HG03103 (cell line): Measurements from ENCODE around the gene RAPGEF5.

Experiments used
- ATAC-seq: cut with Tn5 transposase; IDR thresholded peaks from one replicate; pipeline ENCODE4 v1.9.1; 2021; ENCODE audit warnings: low read depth; ENCODE audit not compliant: unreplicated experiment

Gene RAPGEF5

DNA sequence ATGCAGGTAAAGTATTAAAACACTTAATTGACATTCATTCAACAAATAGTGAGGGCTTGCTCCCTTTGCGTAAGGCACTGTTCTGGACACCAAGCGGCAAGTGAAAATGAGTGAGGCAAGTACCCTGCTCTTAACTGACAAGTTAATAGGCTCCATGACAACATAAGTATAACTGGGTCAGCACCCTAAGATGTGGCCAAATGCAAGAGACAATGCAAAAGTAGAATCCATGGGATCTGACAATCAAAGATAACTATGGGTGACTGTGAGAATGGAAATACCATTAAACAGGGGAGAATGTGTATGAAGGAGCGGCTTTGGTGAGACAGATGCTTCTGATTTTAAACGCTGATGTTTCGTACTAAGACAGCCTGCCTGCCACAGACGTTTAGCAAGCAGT, 160.5 kb downstream of the RAPGEF5 start:
- ATAC-seq, result no peak

DNA sequence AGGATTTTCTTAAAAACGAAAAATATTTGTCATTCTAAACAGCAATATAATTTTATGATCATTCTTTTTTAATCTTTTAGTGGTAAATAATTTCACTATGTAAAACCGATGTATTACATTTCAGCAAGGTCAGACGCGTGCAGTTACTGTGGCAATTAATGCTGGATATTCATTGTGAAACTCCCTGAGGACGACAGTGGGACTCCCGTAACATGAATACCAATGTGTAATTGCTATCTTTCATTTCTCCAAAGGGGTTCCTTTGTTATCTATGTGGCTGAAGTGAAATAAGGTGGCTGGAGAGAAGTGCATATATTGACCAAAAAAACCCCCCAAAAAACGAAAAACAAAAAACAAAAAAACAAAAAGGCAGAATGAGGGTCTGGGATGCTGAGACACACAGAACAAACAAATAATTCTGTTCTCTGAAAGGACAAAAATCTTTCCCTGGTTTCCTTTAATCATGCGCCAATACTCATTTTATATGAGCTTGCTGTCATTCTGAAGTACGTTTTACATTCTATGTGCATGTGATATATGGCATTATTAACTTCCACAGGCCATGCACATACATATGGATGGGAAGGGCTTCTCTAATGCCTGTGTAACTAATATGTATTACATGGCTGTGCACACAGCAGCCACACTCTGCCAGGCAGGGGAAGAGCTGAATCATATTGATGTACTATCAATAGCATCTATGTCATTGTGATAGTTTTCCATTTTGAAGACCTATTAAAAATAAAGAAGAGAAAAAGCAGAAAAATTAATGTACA, 161.4 kb downstream of the RAPGEF5 start:
- no peak for ATAC-seq

DNA sequence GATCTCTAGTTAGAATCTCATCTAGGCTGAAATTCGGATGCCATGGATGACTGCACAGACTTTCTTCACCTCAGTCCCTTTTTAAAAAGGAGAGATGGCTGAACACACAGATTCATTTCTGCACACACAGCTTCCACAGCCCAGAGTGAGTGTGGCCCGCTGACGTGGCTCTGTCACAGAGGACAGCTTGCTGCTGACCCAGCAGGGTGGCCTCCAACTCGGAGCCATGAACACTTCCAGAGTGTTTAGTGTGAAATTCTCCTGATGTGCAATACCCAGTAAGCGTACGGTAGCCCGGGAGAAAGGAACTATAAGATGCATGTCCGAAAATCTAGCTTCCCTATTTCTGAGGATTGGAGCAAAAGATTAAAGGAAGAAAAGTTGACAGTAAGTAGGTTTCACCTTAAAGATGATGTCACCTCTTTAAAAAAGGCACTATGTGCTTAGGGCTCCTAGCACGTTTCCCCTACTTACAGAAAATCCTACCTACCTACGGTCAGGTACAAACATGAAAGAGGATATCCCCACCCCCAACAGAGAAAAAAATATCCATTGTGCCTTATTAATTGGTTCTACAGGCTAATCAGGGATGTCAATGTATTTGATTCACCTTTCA, 162.2 kb downstream of the RAPGEF5 start:
- ATAC-seq, result no peak

DNA sequence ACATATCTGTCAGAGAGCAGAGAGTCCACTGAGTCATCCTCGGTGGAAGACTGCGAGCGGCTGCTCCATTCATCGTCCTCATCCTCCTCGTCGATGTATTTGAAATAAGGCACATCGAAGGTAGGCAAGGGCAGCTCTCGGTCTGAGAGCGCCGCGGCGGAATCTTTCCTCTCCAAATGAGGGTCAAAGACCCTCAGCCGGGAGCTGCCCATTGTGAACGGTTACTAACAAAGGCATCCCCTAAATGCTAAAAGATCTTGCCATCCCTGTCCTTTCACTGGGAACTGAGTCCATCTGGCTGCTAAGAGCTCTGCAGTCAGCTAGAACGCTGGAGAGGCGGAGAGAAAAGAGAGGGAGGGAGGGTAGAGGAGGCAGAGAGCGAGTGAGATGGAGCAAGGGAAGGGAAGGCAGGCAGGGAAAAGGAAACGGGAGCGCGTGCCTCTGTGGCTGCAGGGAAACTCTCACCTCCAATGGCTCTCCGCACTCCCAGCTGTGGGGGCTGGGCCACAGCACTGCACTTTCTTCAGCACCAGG, 163.4 kb downstream of the RAPGEF5 start:
- no peak for ATAC-seq

DNA sequence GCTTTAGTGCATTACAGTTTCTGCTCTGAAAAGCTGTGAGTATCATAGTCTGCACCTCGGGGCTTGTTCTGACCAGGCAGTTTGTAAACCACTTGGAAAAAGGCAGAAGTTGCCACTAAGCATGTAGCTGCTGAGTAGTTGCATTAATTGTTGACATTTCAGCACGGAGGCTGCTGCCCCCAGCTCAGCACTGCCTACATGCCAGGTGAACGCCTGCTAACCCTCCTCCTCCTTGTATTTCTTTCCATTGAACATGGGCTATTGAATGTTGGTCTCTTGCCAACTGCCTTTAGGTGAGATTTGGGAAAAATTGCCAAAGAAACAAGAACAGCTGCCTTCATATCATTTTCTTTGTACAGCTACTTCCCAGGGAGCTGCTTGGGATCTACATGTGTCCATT, 164.2 kb downstream of the RAPGEF5 start:
- no peak for ATAC-seq

DNA sequence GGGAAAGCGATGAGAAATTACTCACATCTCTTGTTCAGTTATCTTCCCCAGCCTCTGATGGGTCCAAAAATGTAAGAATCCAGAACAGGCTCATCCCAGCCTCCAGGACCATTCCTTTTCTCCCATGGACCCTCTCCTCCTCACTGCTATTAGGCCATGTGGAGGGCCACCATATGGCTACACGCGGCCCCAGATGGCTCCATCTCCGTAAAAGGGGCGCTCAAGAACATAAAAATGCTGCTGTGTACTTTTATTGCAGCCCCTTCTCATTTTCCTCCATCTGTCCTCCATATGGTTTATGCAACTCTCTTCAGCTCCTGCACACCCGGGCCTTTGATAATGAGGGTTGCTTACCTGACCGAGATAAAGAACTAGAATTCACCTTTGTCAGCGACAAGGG, 166.2 kb downstream of the RAPGEF5 start:
- ATAC-seq, result no peak

DNA sequence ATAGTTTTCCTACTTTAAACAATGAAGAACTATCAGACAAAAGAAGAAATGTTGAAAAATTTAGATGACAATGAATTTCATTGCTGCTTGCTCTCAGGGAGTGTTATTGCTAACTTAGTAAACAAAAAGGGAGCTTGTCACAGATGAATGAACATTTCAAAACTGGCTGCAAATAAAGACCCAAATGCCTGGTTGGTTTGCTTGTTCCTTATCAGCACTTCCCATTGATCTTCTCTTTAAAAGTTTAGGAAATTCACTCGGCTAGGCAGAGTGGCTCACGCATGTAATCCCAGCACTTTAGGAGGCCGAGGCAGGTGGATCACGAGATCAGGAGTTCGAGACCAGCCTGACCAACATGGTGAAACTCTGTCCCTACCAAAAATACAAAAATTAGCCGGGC, 167.2 kb downstream of the RAPGEF5 start:
- ATAC-seq, result no peak

DNA sequence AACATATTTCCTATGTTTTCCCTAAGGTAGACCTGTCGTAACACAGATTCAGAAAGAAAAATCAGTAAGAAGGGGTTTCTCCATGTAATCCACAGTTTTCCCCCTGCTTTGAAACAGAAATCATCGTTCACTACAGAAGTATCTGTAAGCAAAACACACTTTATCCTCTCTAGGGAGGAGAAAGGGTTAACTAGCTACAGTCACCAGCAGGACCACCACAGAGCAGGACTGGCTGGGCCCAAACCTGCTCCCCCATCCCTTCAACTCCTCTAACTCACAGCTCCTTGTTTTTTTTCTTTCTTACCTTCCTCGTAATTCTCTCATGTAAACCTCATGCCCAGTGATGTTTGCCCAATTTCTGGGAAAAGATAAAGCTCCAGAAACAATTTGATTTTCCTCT, 167.7 kb downstream of the RAPGEF5 start:
- ATAC-seq, result no peak

DNA sequence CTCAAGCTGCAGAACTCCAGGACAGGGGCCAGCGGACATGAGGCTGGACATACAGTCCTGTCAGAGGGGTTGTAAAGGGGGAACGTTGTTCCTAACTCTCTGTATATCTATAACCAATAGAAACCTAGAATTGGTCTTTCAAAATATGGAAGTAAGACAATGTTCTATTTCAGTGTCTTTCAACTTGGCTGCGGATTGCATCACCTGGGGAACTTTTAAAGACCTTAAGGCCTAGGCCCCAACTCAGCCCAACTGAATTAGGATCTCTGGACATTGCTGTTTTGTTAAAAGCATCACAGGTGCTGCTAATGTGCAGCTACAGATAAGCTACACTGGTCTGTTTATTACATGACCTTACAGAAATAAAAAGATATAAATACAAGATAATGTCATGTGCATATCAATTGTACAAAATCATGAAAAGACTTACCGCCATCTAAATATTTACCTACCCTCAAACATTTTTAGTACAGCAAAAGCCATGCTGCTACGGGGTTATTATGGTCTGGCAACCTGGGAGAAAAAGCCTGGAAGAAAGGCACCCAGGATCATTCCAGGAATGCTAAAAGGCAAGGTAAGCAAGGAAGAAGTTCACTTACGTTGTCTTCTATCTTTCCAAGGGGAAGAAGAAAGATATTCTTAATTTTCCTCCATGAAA, 169.1 kb downstream of the RAPGEF5 start:
- ATAC-seq, result no peak

DNA sequence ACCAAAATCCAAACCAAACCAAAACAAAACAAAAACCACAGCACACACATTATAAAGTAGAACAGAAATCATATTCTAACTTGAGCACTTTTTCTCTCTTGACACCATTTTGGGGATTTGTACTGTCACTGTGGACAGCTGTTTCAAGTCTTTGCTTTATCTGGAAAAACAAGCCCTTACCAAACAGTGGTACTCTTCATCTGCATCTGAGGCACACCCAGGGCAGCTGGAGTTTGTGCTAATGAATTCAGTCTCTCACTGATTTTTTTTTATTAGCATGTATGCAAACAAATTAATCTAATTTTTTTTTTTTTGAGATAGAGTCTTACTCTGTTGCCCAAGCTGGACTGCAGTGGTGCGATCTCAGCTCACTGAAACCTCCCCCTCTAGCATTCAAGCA, 171.4 kb downstream of the RAPGEF5 start:
- ATAC-seq, result no peak

DNA sequence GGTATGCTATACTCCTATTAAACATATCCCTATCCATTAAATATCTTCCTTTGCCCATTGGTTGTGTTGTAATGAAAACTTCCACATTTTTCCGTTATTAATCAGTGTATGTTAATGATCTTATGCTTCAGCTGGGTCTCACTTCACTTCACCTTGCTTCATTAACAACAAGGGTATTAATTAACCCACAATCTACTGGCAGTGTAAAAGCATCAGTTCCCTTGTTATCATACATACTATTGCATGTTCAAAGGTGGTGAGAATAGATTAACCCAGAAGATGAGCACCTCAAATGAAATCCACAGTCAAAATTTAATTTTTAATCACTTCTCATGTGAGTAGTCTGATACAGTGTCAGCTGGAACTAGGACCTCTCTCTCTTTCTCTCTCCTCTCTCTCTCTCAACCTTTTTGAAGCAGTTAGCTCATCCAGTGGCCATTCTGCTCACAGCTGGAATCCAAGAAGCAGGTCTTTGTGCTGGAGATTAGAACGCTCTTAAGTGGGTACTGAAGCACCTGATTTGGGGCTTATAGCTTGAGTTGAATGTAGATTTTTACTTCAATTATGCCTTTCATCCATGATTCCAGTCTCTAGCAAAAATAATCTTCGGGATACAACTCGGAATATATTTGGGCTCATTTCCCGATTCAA, 172.3 kb downstream of the RAPGEF5 start:
- no peak for ATAC-seq

DNA sequence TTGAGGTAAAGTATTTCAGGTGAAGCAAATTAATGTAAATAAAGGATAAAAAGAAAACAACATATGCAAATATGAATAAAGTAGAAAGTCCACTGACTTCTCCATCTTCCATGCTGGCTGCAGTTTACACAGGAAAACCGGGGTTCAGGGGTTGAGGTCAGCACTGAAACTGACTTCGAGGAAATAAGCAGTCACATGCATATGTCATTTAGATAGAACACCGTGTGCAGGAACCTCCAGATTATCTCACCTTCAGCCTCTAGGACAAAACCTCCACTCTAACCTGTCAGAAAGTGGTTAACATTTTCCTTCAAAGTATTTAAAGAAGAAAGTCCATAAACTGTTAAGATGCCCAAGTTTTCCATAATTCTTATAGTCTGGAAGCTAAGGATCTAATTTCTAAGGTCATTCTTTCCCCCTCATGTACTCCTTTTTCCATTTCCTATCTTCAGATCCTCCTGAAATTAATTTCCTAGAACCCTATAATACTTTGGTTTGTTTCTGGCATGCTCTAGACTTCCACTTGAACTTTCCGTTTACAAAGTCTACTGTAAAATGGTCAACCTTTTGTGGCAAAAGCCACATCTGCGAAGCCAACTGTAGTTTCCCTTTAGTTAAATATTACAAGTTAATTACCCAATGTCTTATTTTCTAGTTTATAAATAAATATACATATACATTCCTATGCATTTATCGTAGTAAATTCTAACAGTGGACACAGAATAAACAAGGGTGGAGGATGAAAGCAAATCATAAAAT, 173.3 kb downstream of the RAPGEF5 start:
- ATAC-seq, result no peak

DNA sequence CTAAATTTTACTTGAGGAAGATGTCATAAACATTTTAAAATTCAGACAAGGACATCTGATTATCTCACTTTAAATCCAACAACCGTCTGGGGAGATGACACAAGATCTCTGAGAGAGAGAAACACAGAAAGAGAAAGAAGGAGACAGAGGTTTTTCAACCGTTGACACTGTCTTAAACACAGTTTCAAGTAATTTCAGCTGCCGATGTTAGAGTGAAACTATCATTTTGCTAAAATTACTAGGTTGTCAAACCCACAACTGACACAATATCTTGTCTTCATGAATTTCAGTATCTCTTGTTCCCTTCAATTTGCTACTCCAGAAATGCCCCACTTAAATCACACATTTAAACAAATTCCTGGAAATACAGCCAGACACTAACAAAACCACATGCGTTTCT, 174.8 kb downstream of the RAPGEF5 start:
- no peak for ATAC-seq

DNA sequence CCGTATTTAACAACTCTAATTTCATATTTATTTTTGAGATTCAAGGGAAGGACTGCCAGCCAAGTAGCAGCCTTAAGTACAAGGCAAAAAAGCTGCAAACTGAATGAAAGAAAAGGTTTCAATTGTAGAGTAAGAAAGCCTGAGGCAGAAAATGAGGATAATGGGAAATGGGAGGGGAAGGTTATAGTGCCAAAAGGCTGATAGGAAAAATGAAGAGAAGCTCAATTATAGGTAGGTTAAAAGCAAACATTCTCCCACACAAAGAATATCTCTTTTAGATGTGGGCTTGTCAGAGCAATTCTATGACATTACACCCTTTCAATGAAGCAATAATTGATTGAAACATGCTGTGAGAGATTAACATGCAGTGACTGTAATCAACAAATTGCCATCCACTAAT, 175.3 kb downstream of the RAPGEF5 start:
- no peak for ATAC-seq

DNA sequence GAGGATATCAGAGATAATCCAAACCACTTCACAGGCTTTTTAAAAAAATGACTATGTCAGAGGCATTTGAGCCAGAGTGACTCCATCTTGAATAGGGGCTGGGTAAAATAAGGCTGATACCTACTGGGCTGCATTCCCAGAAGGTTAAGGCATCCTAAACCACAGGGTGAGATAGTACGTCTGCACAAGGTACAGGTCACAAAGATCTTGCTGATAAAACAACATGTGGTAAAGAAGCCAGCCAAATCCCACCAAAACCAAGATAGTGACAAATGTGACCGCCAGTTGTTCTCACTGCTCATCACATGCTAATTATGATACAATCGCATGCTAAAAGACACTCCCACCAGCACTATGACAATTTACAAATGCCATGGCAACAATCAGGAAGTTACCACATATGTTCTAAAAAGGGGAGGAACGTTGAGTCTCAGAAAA, 177.5 kb downstream of the RAPGEF5 start:
- ATAC-seq, result no peak

DNA sequence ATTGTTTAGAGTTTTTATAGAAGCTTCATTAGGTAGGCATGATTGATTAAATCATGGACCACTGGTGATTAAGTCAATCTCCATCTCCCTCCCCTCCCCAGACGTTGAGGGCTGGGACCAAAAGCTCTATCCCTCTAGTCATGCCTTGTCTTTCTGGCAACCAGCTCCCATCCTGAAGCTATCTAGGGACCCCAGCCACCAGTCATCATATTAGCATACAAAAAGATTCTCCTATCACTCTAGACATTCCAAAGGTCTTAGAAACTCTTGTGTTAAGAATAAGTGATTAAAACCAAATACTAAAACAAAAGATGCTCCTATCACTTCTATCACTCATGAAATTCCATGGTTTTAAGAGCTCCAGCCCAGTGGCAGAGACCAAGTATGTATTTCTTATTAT, 178.2 kb downstream of the RAPGEF5 start:
- ATAC-seq, result no peak

DNA sequence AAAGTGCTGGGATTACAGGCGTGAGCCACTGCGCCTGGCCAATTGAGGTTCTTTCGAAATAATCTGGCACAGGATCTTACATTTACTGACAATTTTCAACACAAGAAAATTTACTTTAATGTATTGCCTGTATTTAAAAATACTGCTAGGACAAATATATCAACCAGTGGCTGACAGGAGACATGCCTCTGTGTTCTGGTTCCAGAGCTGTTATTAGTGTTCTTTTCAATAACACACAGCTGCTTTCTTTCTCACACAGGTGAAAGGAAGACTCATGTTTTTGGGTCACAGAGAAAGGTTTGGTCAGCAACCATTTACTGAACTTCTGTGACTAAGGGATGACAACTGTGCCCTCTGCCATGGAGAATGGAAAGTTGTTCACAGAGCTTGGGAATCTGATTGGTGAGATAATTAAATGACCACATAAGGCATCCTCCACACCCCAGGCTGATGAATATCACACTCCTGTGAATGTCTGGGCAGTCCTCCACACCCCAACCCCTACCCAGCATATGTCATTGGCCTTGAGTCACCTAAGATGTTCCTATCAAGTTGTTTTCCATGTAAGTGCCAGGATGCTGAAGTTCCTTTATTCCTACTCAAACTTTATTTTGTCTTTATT, 180.1 kb downstream of the RAPGEF5 start:
- no peak for ATAC-seq

DNA sequence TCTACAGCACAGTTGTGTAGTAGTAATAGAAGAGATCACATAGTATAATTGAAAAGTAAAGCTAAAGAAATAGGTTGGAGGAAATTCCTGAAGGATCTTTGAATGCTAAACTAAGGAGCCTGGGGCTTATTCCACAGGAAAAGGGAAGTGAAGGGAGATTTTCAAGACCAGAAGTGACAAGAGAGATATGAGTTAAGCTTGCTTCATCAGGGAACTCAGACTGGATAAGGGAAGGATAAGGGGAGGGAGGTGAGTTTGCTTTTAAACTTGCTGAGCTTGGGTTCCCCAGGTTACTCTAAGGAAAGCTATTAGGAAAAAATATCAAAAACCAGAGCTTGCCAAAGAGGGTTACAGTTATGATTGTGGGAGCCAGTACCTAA, 182.4 kb downstream of the RAPGEF5 start:
- ATAC-seq, result no peak

DNA sequence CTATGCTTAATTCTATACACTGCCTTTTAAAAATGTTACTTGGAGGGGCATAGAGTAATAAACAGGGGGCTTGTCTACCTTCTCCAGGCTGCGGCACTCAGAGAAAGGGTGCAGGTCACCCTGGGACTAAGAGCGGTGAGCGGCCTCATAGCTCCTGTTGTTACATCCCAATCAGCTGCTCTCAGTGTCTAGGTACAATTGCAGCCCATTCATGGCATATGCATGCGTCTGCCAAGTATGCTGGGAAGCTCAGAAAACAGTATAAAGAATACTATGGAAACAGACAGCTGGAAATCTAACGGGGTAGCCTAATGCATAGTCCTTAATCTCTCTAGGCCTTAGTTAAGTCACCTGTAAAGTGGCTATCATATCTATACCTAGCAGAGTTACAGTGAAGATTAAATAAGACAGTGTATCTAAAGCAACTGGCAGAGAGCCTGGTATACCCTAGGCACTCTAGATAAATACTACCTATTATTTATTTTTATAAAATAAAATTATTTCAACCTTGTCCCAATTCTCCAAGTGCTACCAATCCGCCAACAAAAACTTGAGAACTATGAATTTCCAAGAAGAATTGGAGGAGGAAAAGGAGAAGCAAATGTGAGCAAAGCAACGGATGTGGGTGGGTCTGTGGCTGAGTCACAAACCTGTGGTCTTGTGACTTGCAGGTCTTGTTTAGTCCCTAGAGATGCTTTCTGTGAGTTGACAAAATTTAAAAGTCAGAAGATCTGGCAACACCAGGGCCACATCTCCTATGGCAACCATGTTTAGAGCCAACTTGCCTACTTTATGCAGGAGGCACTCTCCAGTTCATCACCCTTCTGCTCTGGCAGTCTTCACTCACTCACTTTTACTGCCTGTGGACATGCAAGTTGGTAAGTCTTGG, 183.0 kb downstream of the RAPGEF5 start:
- ATAC-seq, result peak; percentile 89
